ENCODE data around the gene GK. TPM values are rescaled to one million over a fixed set of nuclear protein-coding genes. Genes with fewer than 3 reads are reported as not detected.
A peak's percentile ranks its signal among the peaks of the same experiment; 100 is the strongest.
"Not testable (repeated sequence)": the region's sequence is repeated elsewhere in the genome, so short reads cannot be mapped to it uniquely, and the experiment has no call there.

The GK gene
- polyA plus RNA-seq, 1 donor, result 133 TPM

- Histone ChIP-seq H3K4me1 (ENCODE audit: control insufficient read depth, insufficient read depth, low read length) (peaks cover 14% of the 10 kb centered on the region), H3K36me3 (ENCODE audit: control insufficient read depth, insufficient read depth, low read length) (peaks cover 14% of the 10 kb centered on the region), H3K9me3 (ENCODE audit: control insufficient read depth, low read depth, low read length) (no peaks in the 10 kb centered on the region), H3K27me3 (ENCODE audit: control insufficient read depth, insufficient read depth, low read length) (no peaks in the 10 kb centered on the region), H3K27ac (ENCODE audit: low read length) (no peak overlapping the region), H3K4me3 (ENCODE audit: low read length) (no peak overlapping the region)
- no CpG with 5 or more reads among the region's 2 CpGs for WGBS (ENCODE audit: insufficient coverage, low lambda C conversion rate)
- no peak for DNase-seq
Observed at GRCh38 chrX:30666094-30666493, 12.9 kb downstream of the GK start.

- peaks cover 12% of the 10 kb centered on the region for H3K36me3 ChIP-seq (ENCODE audit: control insufficient read depth, insufficient read depth, low read length)
- no CpG with 5 or more reads among the region's 4 CpGs for WGBS (ENCODE audit: insufficient coverage, low lambda C conversion rate)
- no peaks in the 10 kb centered on the region for H3K27me3 ChIP-seq (ENCODE audit: control insufficient read depth, insufficient read depth, low read length)
- H3K9me3 ChIP-seq (ENCODE audit: control insufficient read depth, low read depth, low read length), result no peaks in the 10 kb centered on the region
- peaks cover 4% of the 10 kb centered on the region for H3K4me1 ChIP-seq (ENCODE audit: control insufficient read depth, insufficient read depth, low read length)
- H3K27ac ChIP-seq (ENCODE audit: low read length), result no peak overlapping the region
- H3K4me3 ChIP-seq (ENCODE audit: low read length), result no peak overlapping the region
- no peak for DNase-seq
Observed at GRCh38 chrX:30668581-30668980, 15.4 kb downstream of the GK start.

GRCh38 chrX:30671189-30671588 lies 18.0 kb downstream of the GK start:
- H3K36me3 ChIP-seq (ENCODE audit: control insufficient read depth, insufficient read depth, low read length), result peaks cover 17% of the 10 kb centered on the region
- not testable (repeated sequence) for H3K4me1 ChIP-seq (ENCODE audit: control insufficient read depth, insufficient read depth, low read length); DNase-seq; H3K27ac ChIP-seq (ENCODE audit: low read length); H3K4me3 ChIP-seq (ENCODE audit: low read length); H3K27me3 ChIP-seq (ENCODE audit: control insufficient read depth, insufficient read depth, low read length); H3K9me3 ChIP-seq (ENCODE audit: control insufficient read depth, low read depth, low read length)
- WGBS (ENCODE audit: insufficient coverage, low lambda C conversion rate), result no CpG with 5 or more reads among the region's 3 CpGs

- H3K36me3 ChIP-seq (ENCODE audit: control insufficient read depth, insufficient read depth, low read length), result peaks cover 18% of the 10 kb centered on the region
- WGBS (ENCODE audit: insufficient coverage, low lambda C conversion rate), result no CpG with 5 or more reads among the region's 4 CpGs
- H3K27me3 ChIP-seq (ENCODE audit: control insufficient read depth, insufficient read depth, low read length), result no peaks in the 10 kb centered on the region
- peaks cover 9% of the 10 kb centered on the region for H3K4me1 ChIP-seq (ENCODE audit: control insufficient read depth, insufficient read depth, low read length)
- H3K27ac ChIP-seq (ENCODE audit: low read length), result peak overlapping the region; percentile 73
- peak in 1 of 2 donors; percentile 75 for DNase-seq
- no peaks in the 10 kb centered on the region for H3K9me3 ChIP-seq (ENCODE audit: control insufficient read depth, low read depth, low read length)
- H3K4me3 ChIP-seq (ENCODE audit: low read length), result no peak overlapping the region
Observed at GRCh38 chrX:30673127-30673796, 20.0 kb downstream of the GK start.

- H3K27ac ChIP-seq (ENCODE audit: low read length), result peak overlapping the region; percentile 73
- no peaks in the 10 kb centered on the region for H3K9me3 ChIP-seq (ENCODE audit: control insufficient read depth, low read depth, low read length)
- DNase-seq, result no peak
Observed at GRCh38 chrX:30673884-30674598, 20.8 kb downstream of the GK start.

GRCh38 chrX:30674799-30675198 lies 21.6 kb downstream of the GK start:
- H3K4me3 ChIP-seq (ENCODE audit: low read length), result no peak overlapping the region
- no CpG with 5 or more reads among the region's 3 CpGs for WGBS (ENCODE audit: insufficient coverage, low lambda C conversion rate)
- H3K36me3 ChIP-seq (ENCODE audit: control insufficient read depth, insufficient read depth, low read length), result peaks cover 13% of the 10 kb centered on the region
- DNase-seq, result no peak
- no peaks in the 10 kb centered on the region for H3K9me3 ChIP-seq (ENCODE audit: control insufficient read depth, low read depth, low read length)
- peaks cover 9% of the 10 kb centered on the region for H3K4me1 ChIP-seq (ENCODE audit: control insufficient read depth, insufficient read depth, low read length)
- H3K27me3 ChIP-seq (ENCODE audit: control insufficient read depth, insufficient read depth, low read length), result no peaks in the 10 kb centered on the region
- peak overlapping the region; percentile 33 for H3K27ac ChIP-seq (ENCODE audit: low read length)

More at GRCh38 chrX:30673884-30674598, 20.8 kb downstream of the GK start:
- Histone ChIP-seq H3K4me3 (ENCODE audit: low read length) (no peak overlapping the region), H3K36me3 (ENCODE audit: control insufficient read depth, insufficient read depth, low read length) (peaks cover 13% of the 10 kb centered on the region), H3K4me1 (ENCODE audit: control insufficient read depth, insufficient read depth, low read length) (peaks cover 9% of the 10 kb centered on the region), H3K27me3 (ENCODE audit: control insufficient read depth, insufficient read depth, low read length) (no peaks in the 10 kb centered on the region)
- no CpG with 5 or more reads among the region's 2 CpGs for WGBS (ENCODE audit: insufficient coverage, low lambda C conversion rate)

GRCh38 chrX:30679369-30679768 lies 26.1 kb downstream of the GK start:
- H3K4me3 ChIP-seq (ENCODE audit: low read length), result no peak overlapping the region
- peak in 1 of 2 donors; percentile 79 for DNase-seq
- WGBS (ENCODE audit: insufficient coverage, low lambda C conversion rate), result no CpG with 5 or more reads among the region's 6 CpGs
- H3K36me3 ChIP-seq (ENCODE audit: control insufficient read depth, insufficient read depth, low read length), result peaks cover 11% of the 10 kb centered on the region
- H3K27me3 ChIP-seq (ENCODE audit: control insufficient read depth, insufficient read depth, low read length), result no peaks in the 10 kb centered on the region
- H3K4me1 ChIP-seq (ENCODE audit: control insufficient read depth, insufficient read depth, low read length), result peaks cover 8% of the 10 kb centered on the region
- peak overlapping the region; percentile 86 for H3K27ac ChIP-seq (ENCODE audit: low read length)
- no peaks in the 10 kb centered on the region for H3K9me3 ChIP-seq (ENCODE audit: control insufficient read depth, low read depth, low read length)

GRCh38 chrX:30680618-30681017 lies 27.4 kb downstream of the GK start:
- H3K27me3 ChIP-seq (ENCODE audit: control insufficient read depth, insufficient read depth, low read length), result no peaks in the 10 kb centered on the region
- peak; percentile 48 to 77 for DNase-seq
- WGBS (ENCODE audit: insufficient coverage, low lambda C conversion rate), result no CpG with 5 or more reads among the region's 1 CpG
- peaks cover 3% of the 10 kb centered on the region for H3K9me3 ChIP-seq (ENCODE audit: control insufficient read depth, low read depth, low read length)
- peaks cover 11% of the 10 kb centered on the region for H3K36me3 ChIP-seq (ENCODE audit: control insufficient read depth, insufficient read depth, low read length)
- H3K27ac ChIP-seq (ENCODE audit: low read length), result peak overlapping the region; percentile 73
- no peak overlapping the region for H3K4me3 ChIP-seq (ENCODE audit: low read length)
- H3K4me1 ChIP-seq (ENCODE audit: control insufficient read depth, insufficient read depth, low read length), result peaks cover 8% of the 10 kb centered on the region

- Histone ChIP-seq H3K27me3 (ENCODE audit: control insufficient read depth, insufficient read depth, low read length) (no peaks in the 10 kb centered on the region), H3K27ac (ENCODE audit: low read length) (no peak overlapping the region), H3K9me3 (ENCODE audit: control insufficient read depth, low read depth, low read length) (peaks cover 3% of the 10 kb centered on the region), H3K4me3 (ENCODE audit: low read length) (no peak overlapping the region), H3K4me1 (ENCODE audit: control insufficient read depth, insufficient read depth, low read length) (peaks cover 4% of the 10 kb centered on the region), H3K36me3 (ENCODE audit: control insufficient read depth, insufficient read depth, low read length) (peaks cover 12% of the 10 kb centered on the region)
- no peak for DNase-seq
- no CpG with 5 or more reads among the region's 2 CpGs for WGBS (ENCODE audit: insufficient coverage, low lambda C conversion rate)
Observed at GRCh38 chrX:30688641-30689040, 35.4 kb downstream of the GK start.

GRCh38 chrX:30689116-30689515 lies 35.9 kb downstream of the GK start:
- Histone ChIP-seq H3K27ac (ENCODE audit: low read length) (no peak overlapping the region), H3K4me1 (ENCODE audit: control insufficient read depth, insufficient read depth, low read length) (peaks cover 4% of the 10 kb centered on the region), H3K9me3 (ENCODE audit: control insufficient read depth, low read depth, low read length) (peaks cover 3% of the 10 kb centered on the region), H3K4me3 (ENCODE audit: low read length) (no peak overlapping the region), H3K27me3 (ENCODE audit: control insufficient read depth, insufficient read depth, low read length) (no peaks in the 10 kb centered on the region), H3K36me3 (ENCODE audit: control insufficient read depth, insufficient read depth, low read length) (peaks cover 8% of the 10 kb centered on the region)
- no peak for DNase-seq
